ES-I3 (cell line): ENCODE measurements around the gene INTS11.
"Not testable (repeated sequence)": the region's sequence is repeated elsewhere in the genome, so short reads cannot be mapped to it uniquely, and the experiment has no call there.

Experiments
- H3K36me3 ChIP-seq: 2 replicates; pipeline ENCODE4 v1.6.1; 2013; ENCODE audit warnings: mild to moderate bottlenecking, low read length, control low read depth, moderate library complexity; ENCODE audit not compliant: insufficient read depth
- H3K4me1 ChIP-seq: 2 replicates; pipeline ENCODE4 v1.6.1; 2013; ENCODE audit warnings: mild to moderate bottlenecking, control low read depth, low read length; ENCODE audit not compliant: insufficient read depth
- H3K9ac ChIP-seq: 2 replicates; pipeline ENCODE4 v1.6.1; 2013; ENCODE audit warnings: low read depth, mild to moderate bottlenecking, low read length, moderate library complexity
- H3K9me3 ChIP-seq: 2 replicates; pipeline ENCODE4 v1.6.1; 2013; ENCODE audit warnings: mild to moderate bottlenecking, low read length, moderate library complexity; ENCODE audit not compliant: control insufficient read depth, insufficient read depth

INTS11 gene

GRCh38 chr1:1321477-1321876, 3.0 kb downstream of the INTS11 start:
- Histone ChIP-seq H3K4me1 (peaks cover 10% of the 10 kb centered on the region; the same call in 1 of the 2 replicates), H3K9ac (no peak overlapping the region)

GRCh38 chr1:1320666-1321448, 3.6 kb downstream of the INTS11 start:
- H3K36me3 ChIP-seq, result 0 out of 2 replicates have a peak, but pooled peaks cover 4% of the 10 kb centered on the region
- no peak overlapping the region for H3K9ac ChIP-seq
- peaks cover 12% of the 10 kb centered on the region for H3K4me1 ChIP-seq
- no peaks in the 10 kb centered on the region for H3K9me3 ChIP-seq

More at GRCh38 chr1:1321477-1321876, 3.0 kb downstream of the INTS11 start:
- H3K9me3 ChIP-seq, result no peaks in the 10 kb centered on the region
- 0 out of 2 replicates have a peak, but pooled peaks cover 4% of the 10 kb centered on the region for H3K36me3 ChIP-seq

- Histone ChIP-seq H3K36me3 (0 out of 2 replicates have a peak, but pooled peaks cover 4% of the 10 kb centered on the region), H3K9ac (no peak overlapping the region), H3K4me1 (peaks cover 19% of the 10 kb centered on the region), H3K9me3 (no peaks in the 10 kb centered on the region)
These were observed 4.9 kb downstream of the INTS11 start for GRCh38 chr1:1319646-1319941.

GRCh38 chr1:1318777-1319645, 5.4 kb downstream of the INTS11 start:
- 0 out of 2 replicates have a peak, but pooled peaks cover 4% of the 10 kb centered on the region for H3K36me3 ChIP-seq
- peaks cover 19% of the 10 kb centered on the region for H3K4me1 ChIP-seq
- H3K9ac ChIP-seq, result no peak overlapping the region
- H3K9me3 ChIP-seq, result no peaks in the 10 kb centered on the region

- H3K9ac ChIP-seq, result no peak overlapping the region
- H3K36me3 ChIP-seq, result 0 out of 2 replicates have a peak, but pooled peaks cover 4% of the 10 kb centered on the region
- H3K4me1 ChIP-seq, result peaks cover 14% of the 10 kb centered on the region
- no peaks in the 10 kb centered on the region for H3K9me3 ChIP-seq
These were observed 6.3 kb downstream of the INTS11 start for GRCh38 chr1:1318131-1318652.

- 0 out of 2 replicates have a peak, but pooled peaks cover 4% of the 10 kb centered on the region for H3K36me3 ChIP-seq
- H3K4me1 ChIP-seq, result peaks cover 14% of the 10 kb centered on the region
These were observed 7.0 kb downstream of the INTS11 start for GRCh38 chr1:1317420-1317819.

GRCh38 chr1:1316199-1316598, 8.3 kb downstream of the INTS11 start:
- Histone ChIP-seq H3K36me3 (peaks cover 11% of the 10 kb centered on the region; the same call in 1 of the 2 replicates), H3K4me1 (peaks cover 14% of the 10 kb centered on the region)
- H3K9ac ChIP-seq, H3K9me3 ChIP-seq: not testable (repeated sequence)

More at GRCh38 chr1:1317420-1317819, 7.0 kb downstream of the INTS11 start:
- Histone ChIP-seq H3K9ac (no peak overlapping the region), H3K9me3 (no peaks in the 10 kb centered on the region)

- Histone ChIP-seq H3K9ac (no peak overlapping the region), H3K9me3 (no peaks in the 10 kb centered on the region), H3K36me3 (peaks cover 14% of the 10 kb centered on the region; the same call in 1 of the 2 replicates), H3K4me1 (peaks cover 14% of the 10 kb centered on the region)
These were observed 9.0 kb downstream of the INTS11 start for GRCh38 chr1:1315435-1315954.

- Histone ChIP-seq H3K4me1 (peaks cover 14% of the 10 kb centered on the region), H3K36me3 (peaks cover 14% of the 10 kb centered on the region; the same call in 1 of the 2 replicates), H3K9ac (no peak overlapping the region), H3K9me3 (no peaks in the 10 kb centered on the region)
These were observed 9.7 kb downstream of the INTS11 start for GRCh38 chr1:1314678-1315335.

- Histone ChIP-seq H3K9ac (no peak overlapping the region), H3K9me3 (no peaks in the 10 kb centered on the region), H3K36me3 (peaks cover 14% of the 10 kb centered on the region; the same call in 1 of the 2 replicates), H3K4me1 (peaks cover 14% of the 10 kb centered on the region)
These were observed 10.2 kb downstream of the INTS11 start for GRCh38 chr1:1314237-1314586.

- H3K9ac ChIP-seq, result no peak overlapping the region
- no peaks in the 10 kb centered on the region for H3K9me3 ChIP-seq
- peaks cover 14% of the 10 kb centered on the region for H3K4me1 ChIP-seq
- H3K36me3 ChIP-seq, result peaks cover 14% of the 10 kb centered on the region; the same call in 1 of the 2 replicates
These were observed 10.8 kb downstream of the INTS11 start for GRCh38 chr1:1313500-1314236.

- H3K4me1 ChIP-seq, result peaks cover 8% of the 10 kb centered on the region
- H3K9ac ChIP-seq, result no peak overlapping the region
- H3K36me3 ChIP-seq, result peaks cover 14% of the 10 kb centered on the region; the same call in 1 of the 2 replicates
- H3K9me3 ChIP-seq, result no peaks in the 10 kb centered on the region
These were observed 11.8 kb downstream of the INTS11 start for GRCh38 chr1:1312450-1313314.
